HCT116 (cell line): ENCODE measurements around the gene SIAH2. TPM values are rescaled to one million over a fixed set of nuclear protein-coding genes. Genes with fewer than 3 reads are reported as not detected.

Experiments used
- ATAC-seq: fragments of 200-7000 bp; cut with Tn5 transposase; 2 replicates; pipeline ENCODE4 v1.9.1; 2020; ENCODE audit warnings: mild to moderate bottlenecking, moderate library complexity
- BruUV-seq: library from RNA; stranded (reverse); fragments of 400-500 nt; replicated peaks from 2 replicates; lab custom pipeline; 2021; lab: Mats Ljungman, UMichigan
- CTCF ChIA-PET: fragments of 300-600 bp; sonication (Branson Sonifier 250); formaldehyde crosslinking; loops from one replicate; lab custom pipeline; 2021; ENCODE audit warnings: antibody characterized with exemption; lab: Charles Lee
- POLR2A ChIA-PET: fragments of 300-600, 350-600 bp; sonication (Branson Sonifier 250); formaldehyde crosslinking; loops from one replicate; lab custom pipeline; 2021; ENCODE audit warnings: antibody characterized with exemption; lab: Charles Lee
- RAD21 ChIA-PET, 2 experiments: fragments of 300-600 bp; sonication (Branson Sonifier 250); formaldehyde crosslinking; loops; one replicate each; lab custom pipeline; 2023; ENCODE audit warnings: low total read pairs in 2 of 2; ENCODE audit not compliant: uncharacterized antibody in 2 of 2, unreplicated experiment in 2 of 2, low non-redundant PET in 1 of 2; lab: Charles Lee
- DNase-seq: peaks from one replicate; pipeline ENCODE4 v3.0.0-alpha.2; 2010; ENCODE audit warnings: low read depth, low spot score
- H2AFZ ChIP-seq: fragments of 200-600 bp; shearing (Covaris generic), sonication (generic); 2 replicates; pipeline ENCODE4 v1.6.1; 2017; ENCODE audit warnings: low read depth, mixed run types, mixed read lengths, antibody characterized with exemption, low read length; ENCODE audit not compliant: poor library complexity, severe bottlenecking
- H3K27ac ChIP-seq: 2 replicates; pipeline ENCODE4 v1.5.1; 2012; ENCODE audit warnings: low read depth, low read length
- H3K27me3 ChIP-seq: fragments of 200-600 bp; sonication (generic); 2 replicates; pipeline ENCODE4 v1.6.1; 2016; ENCODE audit warnings: mixed run types, low read length, mixed read lengths; ENCODE audit not compliant: insufficient read depth
- H3K36me3 ChIP-seq, 2 experiments: fragments of 200-500 bp in 1 of 2; fragments of 200-600 bp in 1 of 2; sonication (Bioruptor generic) in 1 of 2; sonication (generic) in 1 of 2; 2 replicates each; pipeline versions ENCODE4 v1.5.1 to v1.6.1; 2014 to 2016; ENCODE audit warnings: low read length in 2 of 2, inconsistent platforms in 1 of 2, mixed read lengths in 1 of 2, mixed run types in 1 of 2; ENCODE audit not compliant: insufficient read depth in 2 of 2, control insufficient read depth in 1 of 2
- H3K4me1 ChIP-seq, 2 experiments: fragments of 200-600 bp in 1 of 2; sonication (generic) in 1 of 2; 2 replicates each; pipeline versions ENCODE4 v1.5.1 to v1.6.1; 2012 to 2017; ENCODE audit warnings: low read length in 2 of 2, inconsistent platforms in 1 of 2, mild to moderate bottlenecking in 1 of 2, mixed read lengths in 1 of 2, mixed run types in 1 of 2, moderate library complexity in 1 of 2; ENCODE audit not compliant: insufficient read depth in 2 of 2, control insufficient read depth in 1 of 2
- H3K4me2 ChIP-seq: fragments of 200-600 bp; sonication (generic); 2 replicates; pipeline ENCODE4 v1.6.1; 2017; ENCODE audit warnings: mixed run types, low read length, mixed read lengths
- H3K4me3 ChIP-seq, 2 experiments: fragments of 200-600 bp in 1 of 2; sonication (generic) in 1 of 2; replicated peaks in 1 of 2; 2 replicates each; pipeline ENCODE4 v1.5.1; 2011 to 2016; ENCODE audit warnings: low read length in 2 of 2, control low read depth in 1 of 2, low read depth in 1 of 2, mild to moderate bottlenecking in 1 of 2, mixed read lengths in 1 of 2, mixed run types in 1 of 2
- H3K79me2 ChIP-seq: fragments of 200-600 bp; sonication (generic); 2 replicates; pipeline ENCODE4 v1.6.1; 2017; ENCODE audit warnings: mild to moderate bottlenecking, mixed run types, low read length, moderate library complexity, mixed read lengths; ENCODE audit not compliant: insufficient read depth
- H3K9ac ChIP-seq: fragments of 200-600 bp; sonication (generic); 2 replicates; pipeline ENCODE4 v1.6.1; 2016; ENCODE audit warnings: low read length, mixed read lengths
- H3K9me2 ChIP-seq: fragments of 200-600 bp; sonication (generic), shearing (Covaris generic); 2 replicates; pipeline ENCODE4 v1.6.1; 2017; ENCODE audit warnings: mixed run types, mild to moderate bottlenecking, moderate library complexity; ENCODE audit not compliant: insufficient read depth
- H3K9me3 ChIP-seq, 2 experiments: fragments of 200-500 bp in 1 of 2; fragments of 200-600 bp in 1 of 2; sonication (Bioruptor generic) in 1 of 2; sonication (generic) in 1 of 2; 2 replicates each; pipeline ENCODE4 v1.6.1; 2014 to 2017; ENCODE audit warnings: low read length in 2 of 2, mixed read lengths in 2 of 2, inconsistent platforms in 1 of 2, low read depth in 1 of 2, mild to moderate bottlenecking in 1 of 2, mixed run types in 1 of 2, moderate library complexity in 1 of 2; ENCODE audit not compliant: control insufficient read depth in 1 of 2, insufficient read depth in 1 of 2
- H4K20me1 ChIP-seq: fragments of 200-600 bp; sonication (generic), shearing (Covaris generic); 2 replicates; pipeline ENCODE4 v1.6.1; 2017; ENCODE audit warnings: mixed run types, mild to moderate bottlenecking, moderate library complexity; ENCODE audit not compliant: insufficient read depth
- ATF3 ChIP-seq: IDR thresholded peaks from 2 replicates; pipeline ENCODE4 v1.6.1; 2012
- CBX3 ChIP-seq: IDR thresholded peaks from 2 replicates; pipeline ENCODE4 v1.6.1; 2012; ENCODE audit warnings: low read depth
- CEBPB ChIP-seq: IDR thresholded peaks from 2 replicates; pipeline ENCODE4 v1.6.1; 2012; ENCODE audit warnings: low read depth
- EGR1 ChIP-seq: IDR thresholded peaks from 2 replicates; pipeline ENCODE4 v1.6.1; 2012; ENCODE audit warnings: low read depth
- EZH2phosphoT487 ChIP-seq: fragments of 200-600 bp; IDR thresholded peaks from 2 replicates; pipeline ENCODE4 v1.6.1; 2018; ENCODE audit warnings: antibody characterized with exemption, borderline replicate concordance
- POLR2A ChIP-seq: IDR thresholded peaks from 2 replicates; pipeline ENCODE4 v1.7.0; 2011; ENCODE audit warnings: borderline replicate concordance; ENCODE audit not compliant: insufficient read depth, insufficient read length; ENCODE audit errors: extremely low read depth
- POLR2AphosphoS5 ChIP-seq: IDR thresholded peaks from 2 replicates; pipeline ENCODE4 v1.6.1; 2011; ENCODE audit warnings: mild to moderate bottlenecking, low read depth, low read length, moderate library complexity
- RAD21 ChIP-seq: IDR thresholded peaks from 2 replicates; pipeline ENCODE4 v1.6.1; 2012; ENCODE audit warnings: low read depth, mild to moderate bottlenecking
- YY1 ChIP-seq: IDR thresholded peaks from 2 replicates; pipeline ENCODE4 v1.6.1; 2011; ENCODE audit warnings: low read length, low read depth, moderate library complexity, mild to moderate bottlenecking; ENCODE audit not compliant: insufficient replicate concordance; ENCODE audit errors: extremely low read depth
- ZNF274 ChIP-seq: fragments of 200-500 bp; sonication (Bioruptor generic); IDR thresholded peaks from 2 replicates; pipeline ENCODE4 v1.6.1; 2014; ENCODE audit warnings: mild to moderate bottlenecking, low read depth, low read length, inconsistent platforms
- intact Hi-C: fragments of 100-400 bp; cut with micrococcal nuclease; formaldehyde crosslinking; loops from 2 replicates; pipeline ENCODE4 v1.10.0; 2022
- total RNA-seq: library from RNA; stranded (reverse); gene quantifications from one replicate; pipeline ENCODE4 v1.2.1, GENCODE V29; 2021; ENCODE audit not compliant: unreplicated experiment
- TF ChIP-seq, protein P1 (sequence below), 3 experiments: fragments of 200-600 bp in 1 of 3; sonication (generic) in 1 of 3; IDR thresholded peaks in 2 of 3; conservative IDR thresholded peaks in 1 of 3; 2 replicates each; pipeline ENCODE4 v1.5.1; 2012 to 2017; ENCODE audit warnings: low read depth in 2 of 3, low read length in 2 of 3, antibody characterized with exemption in 1 of 3, borderline replicate concordance in 1 of 3, control low read depth in 1 of 3, mild to moderate bottlenecking in 1 of 3, mixed read lengths in 1 of 3, mixed run types in 1 of 3, moderate library complexity in 1 of 3; ENCODE audit not compliant: insufficient read depth in 1 of 3

Gene SIAH2
- total RNA-seq, 1 experiment from 2014 or later, result 39.9 TPM

GRCh38 chr3:150803440-150803985 is 40.5 kb upstream of the SIAH2 start:
- Histone ChIP-seq H3K27me3 (no peaks in the 10 kb centered on the region), H3K27ac (no peak overlapping the region), H2AFZ (no peak overlapping the region)
- RAD21 ChIA-PET, result no interaction called here
- no peak for TF ChIP-seq EGR1
- no peak for TF ChIP-seq EZH2phosphoT487
- TF ChIP-seq POLR2A, result no peak
- no peak for TF ChIP-seq RAD21
- TF ChIP-seq CBX3, result no peak
- no peak for TF ChIP-seq POLR2AphosphoS5
- TF ChIP-seq YY1, result no peak
- TF ChIP-seq ATF3, result no peak
- no peak for TF ChIP-seq ZNF274
- TF ChIP-seq CEBPB, result no peak
- TF ChIP-seq, protein P1, sequence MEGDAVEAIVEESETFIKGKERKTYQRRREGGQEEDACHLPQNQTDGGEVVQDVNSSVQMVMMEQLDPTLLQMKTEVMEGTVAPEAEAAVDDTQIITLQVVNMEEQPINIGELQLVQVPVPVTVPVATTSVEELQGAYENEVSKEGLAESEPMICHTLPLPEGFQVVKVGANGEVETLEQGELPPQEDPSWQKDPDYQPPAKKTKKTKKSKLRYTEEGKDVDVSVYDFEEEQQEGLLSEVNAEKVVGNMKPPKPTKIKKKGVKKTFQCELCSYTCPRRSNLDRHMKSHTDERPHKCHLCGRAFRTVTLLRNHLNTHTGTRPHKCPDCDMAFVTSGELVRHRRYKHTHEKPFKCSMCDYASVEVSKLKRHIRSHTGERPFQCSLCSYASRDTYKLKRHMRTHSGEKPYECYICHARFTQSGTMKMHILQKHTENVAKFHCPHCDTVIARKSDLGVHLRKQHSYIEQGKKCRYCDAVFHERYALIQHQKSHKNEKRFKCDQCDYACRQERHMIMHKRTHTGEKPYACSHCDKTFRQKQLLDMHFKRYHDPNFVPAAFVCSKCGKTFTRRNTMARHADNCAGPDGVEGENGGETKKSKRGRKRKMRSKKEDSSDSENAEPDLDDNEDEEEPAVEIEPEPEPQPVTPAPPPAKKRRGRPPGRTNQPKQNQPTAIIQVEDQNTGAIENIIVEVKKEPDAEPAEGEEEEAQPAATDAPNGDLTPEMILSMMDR (IDR thresholded peaks at IDR 0.05 in 2 of 3, conservative IDR thresholded peaks at IDR 0.05 in 1 of 3; ENCODE audit: borderline replicate concordance in 1 of 3, insufficient read depth in 1 of 3, low read depth in 2 of 3, low read length in 2 of 3), result no peak
- TF ChIP-seq, all 23 proteins: peak for 0
- no peaks in the 10 kb centered on the region for H3K36me3 ChIP-seq
- no peaks in the 10 kb centered on the region for H3K4me1 ChIP-seq
- H4K20me1 ChIP-seq, result no peaks in the 10 kb centered on the region
- no peaks in the 10 kb centered on the region for H3K9me3 ChIP-seq
- POLR2A ChIA-PET, result no interaction called here
- no TSS peak for BruUV-seq
- no peaks in the 10 kb centered on the region for H3K9me2 ChIP-seq
- no peak overlapping the region for H3K4me3 ChIP-seq
- CTCF ChIA-PET, result interaction anchor here (1.6 kb wide), 1 partner anchor 61 kb away, joined by 3 read pairs; no protein-coding TSS in a partner anchor
- no peak overlapping the region for H3K4me2 ChIP-seq
- H3K79me2 ChIP-seq, result no peaks in the 10 kb centered on the region
- DNase-seq (no peak), ATAC-seq (no peak)
- intact Hi-C loops, result no loop called here
- no peak overlapping the region for H3K9ac ChIP-seq
